PC-9 (cell line): ENCODE data around the gene PLEKHG5.

ENCODE experiments used
- EZH2 ChIP-seq: fragments of 200-600 bp; sonication (generic); IDR thresholded peaks from 2 replicates; pipeline ENCODE4 v1.8.0; 2017; ENCODE audit warnings: antibody characterized with exemption, low read depth
- TF ChIP-seq, protein P1 (sequence below): fragments of 200-600 bp; sonication (generic); conservative IDR thresholded peaks from 2 replicates; pipeline ENCODE4 v1.6.1; 2017; ENCODE audit warnings: mixed run types, antibody characterized with exemption, mild to moderate bottlenecking, moderate library complexity

DNA sequence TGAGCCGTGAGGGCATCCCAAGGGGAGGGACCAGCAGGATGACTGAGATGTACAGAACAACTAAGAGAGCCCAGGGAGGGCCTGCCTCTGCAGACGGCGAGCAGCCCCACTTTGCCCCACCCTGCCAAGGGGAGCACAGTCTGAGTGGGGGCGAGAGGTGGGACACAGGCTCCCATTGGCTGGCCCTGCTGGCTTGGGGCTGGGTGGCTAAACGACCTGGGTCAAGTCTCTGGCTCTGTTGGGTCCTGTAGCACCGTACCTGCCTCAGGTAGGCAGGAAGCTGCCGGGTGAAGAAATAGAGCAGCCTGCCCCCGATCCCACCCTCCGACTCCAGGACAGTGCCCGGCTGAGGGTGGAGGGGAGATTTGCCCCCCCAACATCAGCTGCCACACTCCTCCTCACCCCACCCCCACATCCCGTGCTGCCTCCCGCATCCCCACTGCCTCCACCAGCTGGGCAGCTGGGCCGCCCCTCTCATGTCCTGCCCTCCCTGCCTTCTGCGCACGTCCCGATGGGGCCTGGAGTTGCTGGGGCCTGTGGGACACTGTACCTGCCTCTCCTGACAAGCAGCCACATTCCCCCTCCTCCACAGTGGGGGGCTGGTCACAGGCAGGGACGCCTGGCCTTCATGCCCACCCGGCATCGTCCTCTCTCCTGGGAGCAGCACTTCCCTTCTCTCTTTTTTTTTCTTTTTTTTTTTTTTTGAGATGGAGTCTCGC, 12.6 kb upstream of the PLEKHG5 start:
- TF ChIP-seq, protein P1, sequence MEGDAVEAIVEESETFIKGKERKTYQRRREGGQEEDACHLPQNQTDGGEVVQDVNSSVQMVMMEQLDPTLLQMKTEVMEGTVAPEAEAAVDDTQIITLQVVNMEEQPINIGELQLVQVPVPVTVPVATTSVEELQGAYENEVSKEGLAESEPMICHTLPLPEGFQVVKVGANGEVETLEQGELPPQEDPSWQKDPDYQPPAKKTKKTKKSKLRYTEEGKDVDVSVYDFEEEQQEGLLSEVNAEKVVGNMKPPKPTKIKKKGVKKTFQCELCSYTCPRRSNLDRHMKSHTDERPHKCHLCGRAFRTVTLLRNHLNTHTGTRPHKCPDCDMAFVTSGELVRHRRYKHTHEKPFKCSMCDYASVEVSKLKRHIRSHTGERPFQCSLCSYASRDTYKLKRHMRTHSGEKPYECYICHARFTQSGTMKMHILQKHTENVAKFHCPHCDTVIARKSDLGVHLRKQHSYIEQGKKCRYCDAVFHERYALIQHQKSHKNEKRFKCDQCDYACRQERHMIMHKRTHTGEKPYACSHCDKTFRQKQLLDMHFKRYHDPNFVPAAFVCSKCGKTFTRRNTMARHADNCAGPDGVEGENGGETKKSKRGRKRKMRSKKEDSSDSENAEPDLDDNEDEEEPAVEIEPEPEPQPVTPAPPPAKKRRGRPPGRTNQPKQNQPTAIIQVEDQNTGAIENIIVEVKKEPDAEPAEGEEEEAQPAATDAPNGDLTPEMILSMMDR = no peak
- no peak for TF ChIP-seq EZH2
